ENCODE results near the gene TNFRSF12A.

TNFRSF12A gene

DNA sequence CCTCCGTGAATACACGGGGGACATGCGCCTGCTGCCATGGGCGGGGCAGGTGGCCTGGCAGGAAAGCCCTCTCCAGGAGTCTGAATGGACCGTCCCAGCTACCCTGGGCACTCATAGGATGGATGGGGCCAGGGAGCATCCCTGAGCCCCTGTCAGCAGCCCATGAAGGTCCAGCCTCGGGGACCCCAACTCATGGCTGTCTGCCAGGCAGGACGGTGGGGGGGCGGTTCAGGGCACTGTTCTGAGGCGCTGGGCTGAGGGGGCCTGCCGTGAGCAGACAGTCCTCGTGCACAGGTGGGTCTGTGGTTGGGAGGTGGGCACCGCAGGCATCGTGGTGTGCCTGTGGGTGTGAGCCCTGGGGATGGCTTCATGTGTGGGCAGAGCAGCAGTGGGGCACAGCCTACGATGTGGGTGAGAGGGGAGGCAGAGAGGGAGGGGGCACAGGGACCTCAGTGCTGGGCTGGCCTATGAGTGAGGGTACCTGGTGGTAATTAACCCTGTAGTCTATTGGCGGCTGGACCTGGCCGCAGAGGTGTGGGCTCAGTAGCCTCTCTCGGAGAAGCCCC is 33.5 kb upstream of the TNFRSF12A start:
- DNase-seq: no peak

DNA sequence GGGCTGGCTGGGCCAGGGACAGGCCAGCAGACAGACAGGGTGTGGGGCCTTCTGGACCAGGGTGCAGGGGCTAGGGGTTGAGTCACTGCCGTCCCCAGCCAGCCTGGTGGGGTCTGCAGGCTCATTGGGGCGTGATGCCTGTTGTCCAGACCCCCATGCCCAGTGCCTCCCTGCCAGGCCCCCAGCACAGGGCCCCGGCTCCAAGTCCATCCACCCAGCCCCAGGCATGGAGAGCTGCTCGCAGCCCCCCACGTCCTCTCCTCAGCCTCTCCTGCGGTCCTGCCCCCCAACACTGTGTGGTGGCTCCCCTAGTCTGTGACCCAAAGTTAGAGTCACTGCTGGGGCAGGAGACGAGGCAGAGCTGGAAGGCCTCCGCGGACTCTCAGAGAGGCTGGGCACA is 32.9 kb upstream of the TNFRSF12A start:
- DNase-seq: no peak

- DNase-seq: peak; percentile 27
Measured at GRCh38 chr16:2987833-2988232, 32.3 kb upstream of the TNFRSF12A start.

- DNase-seq: no peak
Measured at GRCh38 chr16:2988590-2989099, 31.5 kb upstream of the TNFRSF12A start.

DNA sequence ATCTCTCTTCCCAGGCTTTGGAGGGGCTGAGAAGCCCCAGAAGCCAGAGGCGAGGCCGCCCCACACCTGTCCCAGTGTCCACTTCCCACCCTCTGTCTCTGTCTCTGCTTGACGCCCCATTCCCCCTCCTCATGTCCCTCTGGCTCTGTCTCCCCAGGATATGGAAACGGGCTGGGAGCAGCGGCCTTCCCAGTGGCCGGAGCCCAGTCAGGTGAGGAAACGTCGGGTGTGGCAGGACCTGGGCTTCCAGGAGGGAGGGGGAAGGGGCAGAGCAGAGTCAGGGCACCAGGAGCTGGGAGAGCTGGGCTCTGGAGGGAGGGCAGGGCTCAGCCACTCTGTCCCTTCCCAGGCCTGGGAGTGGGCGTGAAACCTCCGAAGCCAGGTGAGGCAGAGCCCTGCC is 29.3 kb upstream of the TNFRSF12A start:
- DNase-seq: no peak

GRCh38 chr16:2991566-2992261 is 28.5 kb upstream of the TNFRSF12A start:
- DNase-seq: no peak

- no peak for DNase-seq
Measured at GRCh38 chr16:2992383-2993081, 27.6 kb upstream of the TNFRSF12A start.

DNA sequence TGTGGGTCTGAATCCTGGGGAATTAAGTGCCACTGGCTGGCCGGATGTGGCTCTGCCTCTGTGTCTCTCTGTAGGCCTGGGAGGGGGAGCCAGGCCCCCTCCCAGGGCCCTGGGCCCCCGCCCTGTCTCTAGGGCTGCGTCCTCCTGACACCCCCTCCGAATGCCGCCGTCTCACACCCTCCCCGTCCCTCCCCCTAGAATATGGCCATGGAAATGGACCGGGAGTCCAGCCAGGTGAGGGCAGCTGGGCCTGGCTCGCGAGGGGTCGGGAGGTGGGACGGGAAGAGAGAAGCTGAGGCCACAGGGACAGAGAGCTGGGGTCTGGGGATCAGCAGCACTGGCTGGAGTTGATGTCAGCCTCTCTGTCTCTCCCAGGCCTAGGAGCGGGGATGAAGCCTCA is 23.9 kb upstream of the TNFRSF12A start:
- DNase-seq: no peak

GRCh38 chr16:2999929-3000328 is 20.2 kb upstream of the TNFRSF12A start:
- no peak for DNase-seq

DNA sequence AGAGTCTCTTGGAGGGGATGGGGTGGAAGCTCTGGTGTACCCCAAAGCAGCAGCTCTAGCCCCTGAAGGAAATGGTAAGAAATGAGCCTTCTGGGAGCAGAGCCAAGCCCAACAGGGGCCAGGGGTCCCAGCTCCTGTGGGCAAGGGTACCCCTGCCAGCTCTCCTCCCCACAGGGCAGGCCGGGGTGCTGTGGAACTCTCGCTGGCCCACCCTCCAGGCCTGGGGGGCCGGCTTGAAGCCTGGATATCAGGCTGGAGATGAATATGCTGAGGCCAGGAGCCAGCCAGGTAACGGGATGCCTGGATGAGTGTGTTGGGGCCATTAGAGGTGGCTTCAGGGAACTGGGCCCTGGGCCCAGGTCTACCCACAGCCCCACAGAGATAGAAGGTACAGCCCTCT is 19.6 kb upstream of the TNFRSF12A start:
- no peak for DNase-seq

DNA sequence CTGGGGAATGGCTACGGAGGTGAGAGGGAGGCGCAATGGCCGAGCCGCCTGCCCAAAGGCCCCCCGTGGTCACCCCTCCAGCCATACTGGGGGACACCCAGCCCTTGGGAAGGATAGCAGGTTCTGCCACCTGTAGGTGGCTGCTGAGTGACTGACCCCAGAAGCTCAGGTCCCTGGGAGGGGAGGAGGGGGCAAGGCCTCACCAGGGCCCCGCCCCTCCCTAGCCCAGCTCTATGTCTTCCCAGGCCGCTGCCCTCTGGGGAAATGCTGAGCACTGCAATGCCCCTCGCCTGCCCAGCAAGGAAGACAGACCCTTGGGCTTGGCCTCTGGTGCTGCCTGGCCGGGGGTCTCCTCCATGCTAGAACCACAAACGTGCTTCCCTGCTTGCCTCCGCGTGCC is 18.9 kb upstream of the TNFRSF12A start:
- no peak for DNase-seq

- peak; percentile 96 for DNase-seq
Measured at GRCh38 chr16:3003582-3004270, 16.4 kb upstream of the TNFRSF12A start.

DNA sequence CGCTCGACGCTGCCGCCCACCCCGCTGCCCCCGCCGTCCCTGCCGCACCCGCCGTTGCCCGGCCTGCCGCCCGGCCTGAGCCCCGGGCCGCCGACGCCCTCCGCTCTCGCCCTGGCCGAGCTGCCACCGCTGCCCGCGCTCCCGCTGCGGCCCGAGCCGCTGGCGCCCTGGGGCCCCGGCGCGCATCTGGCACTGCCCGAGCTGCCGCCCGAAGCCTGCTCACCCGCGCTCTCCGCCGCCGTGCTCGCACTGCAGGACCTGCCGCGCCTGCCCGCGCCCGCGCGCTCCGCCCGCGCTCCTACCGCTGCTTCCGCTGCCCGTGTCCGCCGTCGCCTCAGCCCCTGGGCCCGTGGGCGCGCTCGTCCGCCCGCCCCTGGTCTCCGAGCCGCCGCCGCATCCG is 15.8 kb upstream of the TNFRSF12A start:
- DNase-seq: no peak

- no peak for DNase-seq
Measured at GRCh38 chr16:3004781-3005284, 15.3 kb upstream of the TNFRSF12A start.

GRCh38 chr16:3007059-3007956 is 12.9 kb upstream of the TNFRSF12A start:
- no peak for DNase-seq

GRCh38 chr16:3007957-3008689 is 12.0 kb upstream of the TNFRSF12A start:
- DNase-seq: no peak

GRCh38 chr16:3008690-3009037 is 11.5 kb upstream of the TNFRSF12A start:
- no peak for DNase-seq

- DNase-seq: no peak
Measured at GRCh38 chr16:3009568-3010390, 10.4 kb upstream of the TNFRSF12A start.

- no peak for DNase-seq
Measured at GRCh38 chr16:3010510-3010909, 9.7 kb upstream of the TNFRSF12A start.

DNA sequence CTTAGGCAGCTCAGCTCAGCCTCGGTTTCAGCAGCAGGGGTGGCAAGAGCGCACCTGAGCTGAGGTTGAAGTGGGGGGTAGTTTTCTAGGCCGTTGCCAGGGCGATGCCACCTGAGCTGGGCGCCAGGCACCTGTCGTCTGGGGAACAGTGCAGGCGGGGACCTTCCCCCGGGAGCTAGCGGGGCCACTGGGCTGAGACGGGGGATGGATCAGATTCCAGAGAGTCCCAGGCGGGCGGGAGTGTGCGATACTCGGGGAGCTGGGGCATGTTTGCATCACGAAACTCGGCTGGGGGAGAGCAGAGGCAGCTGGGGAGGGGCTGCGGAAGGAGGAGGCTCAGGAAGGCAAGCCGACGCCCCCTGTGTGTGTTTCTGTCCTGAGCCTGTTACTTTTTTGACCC is 7.9 kb upstream of the TNFRSF12A start:
- DNase-seq: no peak

Measured in NCI-H446 treated with DMSO at 0.1 percent for 48 hours (cell line).